H1 (cell line): Measurements from ENCODE around the gene GDF2. TPM values are rescaled to one million over a fixed set of nuclear protein-coding genes. Genes with fewer than 3 reads are reported as not detected.

Experiments
- CTCF ChIA-PET: fragments of 300-600 bp; sonication (Branson Sonifier 250); formaldehyde crosslinking; loops from one replicate; lab custom pipeline; 2021; ENCODE audit not compliant: partially characterized antibody; lab: Charles Lee
- POLR2A ChIA-PET: fragments of 300-600 bp; sonication (Branson Sonifier 250); formaldehyde crosslinking; loops from one replicate; lab custom pipeline; 2021; ENCODE audit warnings: inconsistent platforms; ENCODE audit not compliant: partially characterized antibody; lab: Charles Lee
- DNase-seq, 2 experiments: peaks; one replicate each; pipeline versions ENCODE4 v3.0.0 to v3.0.0-alpha.2; 2010 to 2022; ENCODE audit warnings: low spot score in 2 of 2, low read depth in 1 of 2, mixed read lengths in 1 of 2
- FAIRE-seq: peaks from 2 replicates; lab custom pipeline; 2011; peaks lifted over from hg19 to GRCh38; lab: Jason Lieb, UNC
- H2AFZ ChIP-seq: 2 replicates; pipeline ENCODE4 v1.8.1; 2012; ENCODE audit warnings: low read length, inconsistent platforms
- H2AK5ac ChIP-seq: 2 replicates; pipeline ENCODE4 v1.6.1; 2013; ENCODE audit warnings: low read depth, low read length
- H2BK120ac ChIP-seq: replicated peaks from 2 replicates; pipeline ENCODE3; 2013; ENCODE audit warnings: low read depth, low read length, inconsistent platforms
- H2BK12ac ChIP-seq: 2 replicates; pipeline ENCODE4 v1.6.1; 2013; ENCODE audit warnings: low read depth, low read length
- H2BK15ac ChIP-seq: 2 replicates; pipeline ENCODE4 v1.6.1; 2013; ENCODE audit warnings: low read length
- H2BK20ac ChIP-seq: 2 replicates; pipeline ENCODE4 v1.6.1; 2013; ENCODE audit warnings: low read length
- H2BK5ac ChIP-seq: 2 replicates; pipeline ENCODE4 v1.6.1; 2013; ENCODE audit warnings: low read depth, low read length
- H3K14ac ChIP-seq: 2 replicates; pipeline ENCODE4 v1.6.1; 2013; ENCODE audit warnings: inconsistent platforms; ENCODE audit not compliant: insufficient read length
- H3K18ac ChIP-seq: 2 replicates; pipeline ENCODE4 v1.6.1; 2013; ENCODE audit warnings: low read length; ENCODE audit errors: extremely low read depth
- H3K23ac ChIP-seq: 2 replicates; pipeline ENCODE4 v1.6.1; 2013; ENCODE audit warnings: inconsistent platforms; ENCODE audit not compliant: insufficient read length
- H3K23me2 ChIP-seq: 2 replicates; pipeline ENCODE4 v1.6.1; 2013; ENCODE audit warnings: low read depth, low read length
- H3K27ac ChIP-seq: 2 replicates; pipeline ENCODE4 v1.6.1; 2011; ENCODE audit warnings: low read depth, low read length, inconsistent platforms
- H3K27me3 ChIP-seq, 4 experiments: replicated peaks in 1 of 4; 1 replicate in 1 of 4; 2 replicates in 3 of 4; pipeline versions ENCODE4 v1.6.1 to v1.8.1; 2011 to 2013; ENCODE audit warnings: low read length in 3 of 4, mild to moderate bottlenecking in 3 of 4, inconsistent platforms in 2 of 4, mixed read lengths in 2 of 4, moderate library complexity in 1 of 4; ENCODE audit not compliant: control insufficient read depth in 3 of 4, insufficient read depth in 3 of 4; ENCODE audit errors: extremely low read depth in 1 of 4
- H3K36me3 ChIP-seq, 4 experiments: 2 replicates each; pipeline versions ENCODE4 v1.6.1 to v1.8.1; 2011 to 2013; ENCODE audit warnings: mild to moderate bottlenecking in 4 of 4, low read length in 3 of 4, moderate library complexity in 2 of 4, control low read depth in 1 of 4, inconsistent platforms in 1 of 4; ENCODE audit not compliant: insufficient read depth in 4 of 4, control insufficient read depth in 2 of 4
- H3K4ac ChIP-seq: replicated peaks from 2 replicates; pipeline ENCODE3; 2013; ENCODE audit warnings: low read length, low read depth, mixed read lengths, inconsistent platforms; ENCODE audit not compliant: insufficient read length
- H3K4me1 ChIP-seq, 4 experiments: replicated peaks in 1 of 4; 1 replicate in 1 of 4; 2 replicates in 3 of 4; pipeline versions ENCODE4 v1.6.1 to v1.8.1; 2011 to 2013; ENCODE audit warnings: low read length in 3 of 4, inconsistent platforms in 2 of 4, mixed read lengths in 1 of 4; ENCODE audit not compliant: insufficient read depth in 4 of 4, control insufficient read depth in 3 of 4
- H3K4me2 ChIP-seq, 2 experiments: 2 replicates each; pipeline versions ENCODE4 v1.6.1 to v1.8.1; 2011 to 2013; ENCODE audit warnings: low read depth in 2 of 2, low read length in 2 of 2, control low read depth in 1 of 2, inconsistent platforms in 1 of 2, mild to moderate bottlenecking in 1 of 2; ENCODE audit not compliant: insufficient read depth in 1 of 2
- H3K4me3 ChIP-seq, 4 experiments: fragments of 200-600, 300-600 bp in 1 of 4; sonication (generic), shearing (Covaris generic), sonication (Bioruptor Twin) in 1 of 4; 2 replicates each; pipeline versions ENCODE4 v1.5.1 to v1.8.1; 2011 to 2016; ENCODE audit warnings: low read length in 4 of 4, low read depth in 3 of 4, control low read depth in 2 of 4, inconsistent platforms in 2 of 4, mild to moderate bottlenecking in 2 of 4, mixed read lengths in 1 of 4, moderate library complexity in 1 of 4; ENCODE audit not compliant: insufficient read depth in 2 of 4; ENCODE audit errors: extremely low read depth in 1 of 4
- H3K56ac ChIP-seq: replicated peaks from 2 replicates; pipeline ENCODE3; 2013; ENCODE audit warnings: low read depth, mild to moderate bottlenecking, mixed read lengths, low read length, inconsistent platforms; ENCODE audit not compliant: insufficient read length
- H3K79me1 ChIP-seq: 2 replicates; pipeline ENCODE4 v1.6.1; 2013; ENCODE audit warnings: low read depth, low read length, control low read depth
- H3K79me2 ChIP-seq, 2 experiments: 2 replicates each; pipeline versions ENCODE4 v1.6.1 to v1.8.1; 2012 to 2013; ENCODE audit warnings: low read length in 2 of 2, mild to moderate bottlenecking in 2 of 2, inconsistent platforms in 1 of 2; ENCODE audit not compliant: insufficient read depth in 2 of 2, control insufficient read depth in 1 of 2
- H3K9ac ChIP-seq, 4 experiments: replicated peaks in 1 of 4; 1 replicate in 1 of 4; 2 replicates in 3 of 4; pipeline versions ENCODE4 v1.6.1 to v1.8.1; 2011 to 2013; ENCODE audit warnings: low read depth in 3 of 4, low read length in 3 of 4, control low read depth in 2 of 4, mild to moderate bottlenecking in 2 of 4, moderate library complexity in 2 of 4, inconsistent platforms in 1 of 4; ENCODE audit errors: extremely low read depth in 1 of 4
- H3K9me3 ChIP-seq, 2 experiments: 2 replicates each; pipeline versions ENCODE4 v1.6.1 to v1.8.1; 2012 to 2013; ENCODE audit warnings: mild to moderate bottlenecking in 2 of 2, moderate library complexity in 2 of 2, control low read depth in 1 of 2, inconsistent platforms in 1 of 2, low read depth in 1 of 2, low read length in 1 of 2, mixed read lengths in 1 of 2; ENCODE audit not compliant: insufficient read depth in 2 of 2
- H4K20me1 ChIP-seq, 2 experiments: replicated peaks in 1 of 2; 2 replicates each; pipeline versions ENCODE3 to v1.8.1; 2011 to 2013; ENCODE audit warnings: inconsistent platforms in 2 of 2, low read length in 2 of 2, mild to moderate bottlenecking in 1 of 2; ENCODE audit not compliant: insufficient read depth in 2 of 2, control insufficient read depth in 1 of 2
- H4K5ac ChIP-seq: 2 replicates; pipeline ENCODE4 v1.6.1; 2013; ENCODE audit warnings: low read length, low read depth, mixed read lengths, inconsistent platforms; ENCODE audit not compliant: insufficient read length
- H4K8ac ChIP-seq: 2 replicates; pipeline ENCODE4 v1.8.0; 2013; ENCODE audit warnings: mild to moderate bottlenecking, moderate library complexity, low read length, inconsistent platforms; ENCODE audit not compliant: insufficient read depth; ENCODE audit errors: extremely low read depth
- H4K91ac ChIP-seq: replicated peaks from 2 replicates; pipeline ENCODE3; 2013; ENCODE audit warnings: low read length, mixed read lengths, inconsistent platforms; ENCODE audit not compliant: insufficient read length
- ASH2L ChIP-seq: fragments of 200-600, 300-600 bp; sonication (generic); IDR thresholded peaks from one replicate; pipeline ENCODE4 v1.7.1; 2017; ENCODE audit warnings: low read length
- BCL11A ChIP-seq, 2 experiments: IDR thresholded peaks; one replicate each; pipeline ENCODE4 v1.6.1; 2011; ENCODE audit warnings: low read depth in 2 of 2, low read length in 2 of 2, mild to moderate bottlenecking in 2 of 2
- CBX5 ChIP-seq: fragments of 300-800, 300-1000 bp; sonication (generic); IDR thresholded peaks from 2 replicates; pipeline ENCODE4 v1.7.1; 2016; ENCODE audit warnings: antibody characterized with exemption, low read length, low read depth
- CEBPB ChIP-seq: IDR thresholded peaks from 2 replicates; pipeline ENCODE4 v1.6.1; 2012; ENCODE audit warnings: low read depth, low read length
- CHD1 ChIP-seq: IDR thresholded peaks from 2 replicates; pipeline ENCODE4 v1.6.1; 2012; ENCODE audit warnings: low read depth, low read length, improper control_type of control experiment
- HDAC2 ChIP-seq, 2 experiments: fragments of 300-600 bp in 1 of 2; sonication (generic) in 1 of 2; IDR thresholded peaks; 2 replicates each; pipeline ENCODE4 v1.6.1; 2011 to 2012; ENCODE audit warnings: low read depth in 2 of 2, low read length in 2 of 2, mild to moderate bottlenecking in 2 of 2, moderate library complexity in 2 of 2, borderline replicate concordance in 1 of 2, inconsistent platforms in 1 of 2
- KDM5A ChIP-seq: fragments of 200-600 bp; IDR thresholded peaks from 2 replicates; pipeline ENCODE4 v1.7.1; 2012; ENCODE audit warnings: mild to moderate bottlenecking, low read length, inconsistent platforms, mixed read lengths
- POLR2A ChIP-seq, 2 experiments: IDR thresholded peaks; 1 replicate in 1 of 2; 2 replicates in 1 of 2; pipeline ENCODE4 v1.6.1; 2011; ENCODE audit warnings: low read depth in 2 of 2, low read length in 2 of 2, mild to moderate bottlenecking in 2 of 2; ENCODE audit errors: control extremely low read depth in 1 of 2
- RAD21 ChIP-seq, 2 experiments: IDR thresholded peaks in 1 of 2; conservative IDR thresholded peaks in 1 of 2; 2 replicates each; pipeline ENCODE4 v1.6.1; 2011; ENCODE audit warnings: low read depth in 2 of 2, low read length in 2 of 2, improper control_type of control experiment in 1 of 2, inconsistent platforms in 1 of 2, mild to moderate bottlenecking in 1 of 2, moderate library complexity in 1 of 2
- SP4 ChIP-seq: IDR thresholded peaks from 2 replicates; pipeline ENCODE4 v1.6.1; 2012; ENCODE audit warnings: low read length, inconsistent platforms
- YY1 ChIP-seq: IDR thresholded peaks from 2 replicates; pipeline ENCODE4 v1.6.1; 2011; ENCODE audit warnings: low read depth, mild to moderate bottlenecking, low read length
- WGBS, 2 experiments: shearing (Covaris generic) in 1 of 2; methylation state at CpG; one replicate each; pipeline versions ENCODE4 v1.1.6 to v1.1.7; 2013 to 2015; ENCODE audit warnings: low lambda C conversion rate in 2 of 2, mixed read lengths in 2 of 2, inconsistent platforms in 1 of 2, low coverage in 1 of 2, missing lambda C conversion rate in 1 of 2; ENCODE audit not compliant: insufficient replicate concordance in 2 of 2, insufficient coverage in 1 of 2, insufficient read length in 1 of 2; ENCODE audit errors: extremely low coverage in 1 of 2, missing lambda C conversion rate in 1 of 2; 5-methylcytosine and 5-hydroxymethylcytosine counted together
- polyA plus RNA-seq, 7 experiments: library from polyadenylated mRNA; depleted of rRNA in 3 of 7; stranded (reverse) in 5 of 7; unstranded in 2 of 7; fragments of >200 nt in 5 of 7; fragments of 200-250 nt in 2 of 7; gene quantifications; 1 replicate in 5 of 7; 2 replicates in 1 of 7; 4 replicates in 1 of 7; pipeline versions ENCODE4 v1.2.1 to v1.2.3, GENCODE V29; 2011 to 2013; ENCODE audit warnings: missing spikeins in 2 of 7, mixed read lengths in 2 of 7
- total RNA-seq: library from RNA; stranded (reverse); fragmentation: NEBNext Ultra II Directional; extraction: Animal tissue kit (Norgen Biotek cat#: 25700); gene quantifications from 2 replicates; pipeline ENCODE4 v1.2.1, GENCODE V29; 2021
- TF ChIP-seq, protein P1 (sequence below): IDR thresholded peaks from 2 replicates; pipeline ENCODE4 v1.6.1; 2012; ENCODE audit warnings: inconsistent platforms

Gene GDF2
- total and polyA plus RNA-seq, 2 of the 8 experiments (the other 6 are each of a cell fraction or from before 2014, with no cell fraction given), result not detected

DNA sequence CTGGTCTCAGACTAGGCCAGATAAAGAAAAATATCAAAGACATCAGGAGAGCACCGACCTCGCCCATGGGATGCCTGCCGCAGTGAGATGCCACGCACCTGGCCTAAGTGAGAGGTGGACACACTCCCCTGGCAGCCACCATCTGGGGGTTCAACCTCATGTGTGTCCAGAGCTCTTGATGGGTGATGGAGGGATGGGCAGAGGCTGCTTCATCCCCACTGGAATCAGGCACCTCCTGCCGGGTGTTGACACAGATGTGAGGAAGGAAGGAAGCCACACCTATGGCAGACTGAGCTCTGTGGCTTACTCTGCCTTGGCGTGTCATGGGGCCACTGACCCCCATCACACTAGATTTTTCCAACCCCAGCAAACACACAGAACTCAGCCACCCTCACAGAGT is 50.5 kb downstream of the GDF2 start:
- Histone ChIP-seq H3K23me2 (no peaks in the 10 kb centered on the region; the same call in 1 of the 2 replicates), H4K91ac (no peak overlapping the region), H3K36me3 (no peaks in the 10 kb centered on the region), H3K4me3 (no peak overlapping the region), H3K79me1 (no peaks in the 10 kb centered on the region; the same call in 1 of the 2 replicates), H2BK20ac (no peak overlapping the region), H4K8ac (no peak overlapping the region), H2BK5ac (no peak overlapping the region), H2AFZ (no peak overlapping the region), H2BK15ac (no peak overlapping the region), H2AK5ac (no peak overlapping the region), H2BK120ac (no peak overlapping the region), H3K4me2 (0 out of 4 replicates have a peak overlapping the region, but pooled peaks of 1 of the 2 experiments have one; percentile 34), H3K9ac (no peak overlapping the region), H3K56ac (no peak overlapping the region), H3K4ac (no peak overlapping the region), H4K20me1 (peaks cover 0 to 1% of the 10 kb centered on the region in 2 experiments), H3K18ac (no peak overlapping the region; the same call in 1 of the 2 replicates), H3K27ac (no peak overlapping the region), H4K5ac (no peak overlapping the region), H3K23ac (no peak overlapping the region), H3K27me3 (no peaks in the 10 kb centered on the region), H2BK12ac (no peak overlapping the region; the same call in 1 of the 2 replicates), H3K79me2 (no peaks in the 10 kb centered on the region), H3K9me3 (no peaks in the 10 kb centered on the region), H3K14ac (no peak overlapping the region), H3K4me1 (peaks cover 0 to 10% (median 5%) of the 10 kb centered on the region in 4 experiments; a peak in 6 of 7 replicates)
- ChIA-PET CTCF (interaction anchor here (0.6 to 4.4 kb wide), 6 partner anchors 9 to 1295 kb away, joined by 3 to 42 read pairs (median 3); no protein-coding TSS in a partner anchor), POLR2A (interaction anchor here (1.0 to 3.9 kb wide), 3 partner anchors 9 to 30 kb away, joined by 3 to 14 read pairs (median 4); partner anchors contain the start of gene ZNF488)
- WGBS, 2 experiments, result 90% methylated on average over 6 of the region's 6 CpGs; no CpG with 5 or more reads in 1 of the 2 experiments
- DNase-seq (peak in 1 of 2 experiments; percentile 37), FAIRE-seq (no peak)
- TF ChIP-seq SP4, result no peak
- no peak for TF ChIP-seq CHD1
- no peak for TF ChIP-seq CBX5
- no peak for TF ChIP-seq ASH2L
- no peak for TF ChIP-seq POLR2A (IDR thresholded peaks at IDR 0.05; ENCODE audit: control extremely low read depth in 1 of 2, low read depth in 2 of 2, low read length in 2 of 2)
- no peak for TF ChIP-seq YY1
- no peak for TF ChIP-seq BCL11A (IDR thresholded peaks at IDR 0.05; ENCODE audit: low read depth in 2 of 2, low read length in 2 of 2)
- TF ChIP-seq KDM5A, result no peak
- no peak for TF ChIP-seq RAD21 (IDR thresholded peaks at IDR 0.05 in 1 of 2, conservative IDR thresholded peaks at IDR 0.05 in 1 of 2; ENCODE audit: low read depth in 2 of 2, low read length in 2 of 2)
- TF ChIP-seq, protein P1, sequence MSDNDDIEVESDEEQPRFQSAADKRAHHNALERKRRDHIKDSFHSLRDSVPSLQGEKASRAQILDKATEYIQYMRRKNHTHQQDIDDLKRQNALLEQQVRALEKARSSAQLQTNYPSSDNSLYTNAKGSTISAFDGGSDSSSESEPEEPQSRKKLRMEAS, result no peak
- TF ChIP-seq CEBPB, result no peak
- no peak for TF ChIP-seq HDAC2 (IDR thresholded peaks at IDR 0.05; ENCODE audit: borderline replicate concordance in 1 of 2, low read depth in 2 of 2, low read length in 2 of 2)
